Natural killer cell treated with Interleukin-12 subunit alpha and Interleukin-12 subunit beta and Interleukin-15 and Interleukin-18, amount 100 ng/mL, for 72 hours (primary cell): ENCODE data around the gene IRF2BPL. TPM values are rescaled to one million over a fixed set of nuclear protein-coding genes. Genes with fewer than 3 reads are reported as not detected.

Experiments
- ATAC-seq, 2 donors: fragments of 150-1000 bp; cut with Tn5 transposase in 1 of 2; sonication (Bioruptor Pico), chemical (Tn5 transposase) in 1 of 2; 2 replicates each; pipeline ENCODE4 v1.10.0; 2021
- DNase-seq: peaks from one replicate; pipeline ENCODE4 v3.0.0; 2022; ENCODE audit warnings: low spot score
- H3K27ac Mint-ChIP-seq, 2 donors: 1 replicate in 1 of 2; 2 replicates in 1 of 2; pipeline ENCODE4 v1.8.0; 2022; ENCODE audit warnings: mixed read lengths in 2 of 2, mild to moderate bottlenecking in 1 of 2, moderate library complexity in 1 of 2
- H3K27me3 Mint-ChIP-seq, 2 donors: 1 replicate in 1 of 2; 2 replicates in 1 of 2; pipeline ENCODE4 v1.8.0; 2022; ENCODE audit warnings: mixed read lengths in 2 of 2
- H3K36me3 Mint-ChIP-seq: one replicate; pipeline ENCODE4 v1.8.0; 2022; ENCODE audit warnings: mixed read lengths
- H3K4me1 Mint-ChIP-seq, 2 donors: 1 replicate in 1 of 2; 2 replicates in 1 of 2; pipeline ENCODE4 v1.8.0; 2022; ENCODE audit warnings: low read depth in 2 of 2, mixed read lengths in 2 of 2, mild to moderate bottlenecking in 1 of 2
- H3K4me3 Mint-ChIP-seq: one replicate; pipeline ENCODE4 v1.8.0; 2022; ENCODE audit warnings: mixed read lengths
- H3K9me3 Mint-ChIP-seq: 2 replicates; pipeline ENCODE4 v1.8.0; 2022; ENCODE audit warnings: mixed read lengths
- total RNA-seq, 2 donors: library from RNA; stranded (reverse); gene quantifications; one replicate each; pipeline ENCODE4 v1.2.3, GENCODE V29; 2022

IRF2BPL gene
- total RNA-seq, 2 donors from 2014 or later: 18.0 to 28.9 TPM

- Mint-ChIP-seq H3K27me3 (no peaks in the 10 kb centered on the region), H3K36me3 (no peaks in the 10 kb centered on the region), H3K27ac (peak overlapping the region in 1 of 2 donors; percentile 81), H3K4me1 (peaks cover 11 to 31% of the 10 kb centered on the region in 2 donors), H3K4me3 (no peak overlapping the region), H3K9me3 (no peaks in the 10 kb centered on the region)
- ATAC-seq (no peak), DNase-seq (no peak)
Measured at GRCh38 chr14:76987956-76988520, 40.5 kb downstream of the IRF2BPL start.

- Mint-ChIP-seq H3K27me3 (peaks cover 0 to 2% of the 10 kb centered on the region in 2 donors), H3K4me1 (peaks cover 11 to 33% of the 10 kb centered on the region in 2 donors), H3K9me3 (no peaks in the 10 kb centered on the region), H3K36me3 (no peaks in the 10 kb centered on the region), H3K27ac (peak overlapping the region in 1 of 2 donors; percentile 63), H3K4me3 (peak overlapping the region; percentile 45)
- no peak for DNase-seq
- no peak for ATAC-seq
Measured at GRCh38 chr14:76986231-76986565, 42.3 kb downstream of the IRF2BPL start.

GRCh38 chr14:76985540-76986230, 42.8 kb downstream of the IRF2BPL start:
- peaks cover 0 to 2% of the 10 kb centered on the region in 2 donors for H3K27me3 Mint-ChIP-seq
- no peak overlapping the region for H3K4me3 Mint-ChIP-seq
- peaks cover 11 to 33% of the 10 kb centered on the region in 2 donors for H3K4me1 Mint-ChIP-seq
- H3K27ac Mint-ChIP-seq: peak overlapping the region in 1 of 2 donors; percentile 63
- ATAC-seq (no peak), DNase-seq (no peak)
- no peaks in the 10 kb centered on the region for H3K9me3 Mint-ChIP-seq
- no peaks in the 10 kb centered on the region for H3K36me3 Mint-ChIP-seq

GRCh38 chr14:76984787-76985375, 43.6 kb downstream of the IRF2BPL start:
- H3K9me3 Mint-ChIP-seq: no peaks in the 10 kb centered on the region
- no peak overlapping the region for H3K27ac Mint-ChIP-seq
- H3K36me3 Mint-ChIP-seq: no peaks in the 10 kb centered on the region
- ATAC-seq (peak in 1 of 2 donors; percentile 13), DNase-seq (no peak)
- peaks cover 0 to 2% of the 10 kb centered on the region in 2 donors for H3K27me3 Mint-ChIP-seq
- H3K4me1 Mint-ChIP-seq: peaks cover 11 to 29% of the 10 kb centered on the region in 2 donors
- H3K4me3 Mint-ChIP-seq: no peak overlapping the region

GRCh38 chr14:76984297-76984696, 44.2 kb downstream of the IRF2BPL start:
- H3K4me3 Mint-ChIP-seq: no peak overlapping the region
- DNase-seq (no peak), ATAC-seq (peak in 1 of 2 donors; percentile 7)
- peaks cover 11 to 28% of the 10 kb centered on the region in 2 donors for H3K4me1 Mint-ChIP-seq
- H3K9me3 Mint-ChIP-seq: no peaks in the 10 kb centered on the region
- peaks cover 0 to 2% of the 10 kb centered on the region in 2 donors for H3K27me3 Mint-ChIP-seq
- no peaks in the 10 kb centered on the region for H3K36me3 Mint-ChIP-seq
- H3K27ac Mint-ChIP-seq: no peak overlapping the region

GRCh38 chr14:76981670-76982069, 46.8 kb downstream of the IRF2BPL start:
- ATAC-seq: no peak
- Mint-ChIP-seq H3K27ac (peak overlapping the region in 1 of 2 donors; percentile 56), H3K4me1 (peaks cover 18 to 35% of the 10 kb centered on the region in 2 donors), H3K9me3 (no peaks in the 10 kb centered on the region), H3K36me3 (no peaks in the 10 kb centered on the region), H3K4me3 (no peak overlapping the region), H3K27me3 (peaks cover 0 to 2% of the 10 kb centered on the region in 2 donors)
- no peak for DNase-seq

- ATAC-seq (peak; percentile 97 to 98), DNase-seq (peak; percentile 97)
- no peaks in the 10 kb centered on the region for H3K36me3 Mint-ChIP-seq
- H3K9me3 Mint-ChIP-seq: no peaks in the 10 kb centered on the region
- H3K27ac Mint-ChIP-seq: peak overlapping the region; percentile 74 to 92
- peaks cover 19 to 23% of the 10 kb centered on the region in 2 donors for H3K4me1 Mint-ChIP-seq
- peak overlapping the region; percentile 17 for H3K4me3 Mint-ChIP-seq
- peaks cover 0 to 2% of the 10 kb centered on the region in 2 donors for H3K27me3 Mint-ChIP-seq
Measured at GRCh38 chr14:76977793-76978720, 50.5 kb downstream of the IRF2BPL start.

GRCh38 chr14:76976240-76977005, 52.1 kb downstream of the IRF2BPL start:
- DNase-seq (no peak), ATAC-seq (no peak)
- no peak overlapping the region for H3K4me3 Mint-ChIP-seq
- H3K27me3 Mint-ChIP-seq: no peaks in the 10 kb centered on the region
- H3K27ac Mint-ChIP-seq: peak overlapping the region; percentile 74 to 92
- peaks cover 19 to 21% of the 10 kb centered on the region in 2 donors for H3K4me1 Mint-ChIP-seq
- H3K36me3 Mint-ChIP-seq: no peaks in the 10 kb centered on the region
- no peaks in the 10 kb centered on the region for H3K9me3 Mint-ChIP-seq

- H3K4me1 Mint-ChIP-seq: peaks cover 19 to 21% of the 10 kb centered on the region in 2 donors
- H3K27me3 Mint-ChIP-seq: no peaks in the 10 kb centered on the region
- DNase-seq (no peak), ATAC-seq (no peak)
- no peaks in the 10 kb centered on the region for H3K9me3 Mint-ChIP-seq
- no peaks in the 10 kb centered on the region for H3K36me3 Mint-ChIP-seq
- no peak overlapping the region for H3K4me3 Mint-ChIP-seq
- H3K27ac Mint-ChIP-seq: peak overlapping the region in 1 of 2 donors; percentile 73
Measured at GRCh38 chr14:76975812-76976211, 52.7 kb downstream of the IRF2BPL start.

GRCh38 chr14:76975051-76975450, 53.5 kb downstream of the IRF2BPL start:
- Mint-ChIP-seq H3K36me3 (no peaks in the 10 kb centered on the region), H3K4me3 (no peak overlapping the region), H3K27me3 (no peaks in the 10 kb centered on the region), H3K4me1 (peaks cover 19 to 21% of the 10 kb centered on the region in 2 donors), H3K27ac (peak overlapping the region in 1 of 2 donors; percentile 73), H3K9me3 (no peaks in the 10 kb centered on the region)
- DNase-seq (no peak), ATAC-seq (no peak)
